Measurements from ENCODE around the gene WDR82. TPM values are rescaled to one million over a fixed set of nuclear protein-coding genes. Genes with fewer than 3 reads are reported as not detected.
A peak's percentile ranks its signal among the peaks of the same experiment; 100 is the strongest.

Gene WDR82
- total RNA-seq, 1 experiment from 2014 or later: 44.5 TPM

GRCh38 chr3:52218454-52218853, 60.0 kb downstream of the WDR82 start:
- TF ChIP-seq CTCF (conservative IDR thresholded peaks at IDR 0.05) (no peak), EZH2 (IDR thresholded peaks at IDR 0.05; ENCODE audit: low read depth) (no peak)
- no peaks in the 10 kb centered on the region for H3K27me3 ChIP-seq (ENCODE audit: insufficient read depth, low read depth)
- intact Hi-C loops (cut with micrococcal nuclease; ENCODE audit: unreplicated experiment): loop anchor here (5.0 kb wide), 3 partner anchors 69 to 234 kb away; partner anchors contain the start of genes GLYCTK and TNNC1
- CTCF ChIA-PET: interaction anchor here (0.9 to 1.5 kb wide), 4 partner anchors 63 to 222 kb away, joined by 3 to 16 read pairs (median 4); no protein-coding TSS in a partner anchor
- no peak overlapping the region for H2AFZ ChIP-seq
- peaks cover 43% of the 10 kb centered on the region for H3F3A ChIP-seq (ENCODE audit: insufficient read depth, low read depth)
- peaks cover 66% of the 10 kb centered on the region for H3K4me1 ChIP-seq (replicated peaks; ENCODE audit: insufficient read depth)
- no peaks in the 10 kb centered on the region for H4K20me1 ChIP-seq (ENCODE audit: insufficient read depth)
- POLR2A ChIA-PET (ENCODE audit: unreplicated experiment): interaction anchor here (0.6 to 0.7 kb wide), 3 partner anchors 180 to 480 kb away, joined by 3 to 9 read pairs (median 3); partner anchors contain the start of gene RRP9
- peak overlapping the region; percentile 69 for H3K4me2 ChIP-seq
- H3K4me3 ChIP-seq: peak overlapping the region; percentile 43
- H3K36me3 ChIP-seq (ENCODE audit: low read depth): peaks cover 10% of the 10 kb centered on the region; the same call in 1 of the 2 replicates
- H3K9me3 ChIP-seq (ENCODE audit: insufficient read depth, low read depth): no peaks in the 10 kb centered on the region
- H3K79me2 ChIP-seq (ENCODE audit: low read depth): no peaks in the 10 kb centered on the region; the same call in 1 of the 2 replicates
- no peaks in the 10 kb centered on the region for H3K9me2 ChIP-seq (ENCODE audit: insufficient read depth)
- BruUV-seq (replicated peaks): no TSS peak
- H3K27ac ChIP-seq: peak overlapping the region; percentile 97
- no peak for DNase-seq

GRCh38 chr3:52218026-52218425, 60.4 kb downstream of the WDR82 start:
- H3F3A ChIP-seq (ENCODE audit: insufficient read depth, low read depth): peaks cover 43% of the 10 kb centered on the region
- no peaks in the 10 kb centered on the region for H3K9me3 ChIP-seq (ENCODE audit: insufficient read depth, low read depth)
- no peaks in the 10 kb centered on the region; the same call in 1 of the 2 replicates for H3K79me2 ChIP-seq (ENCODE audit: low read depth)
- H3K4me3 ChIP-seq: peak overlapping the region; percentile 43
- POLR2A ChIA-PET (ENCODE audit: unreplicated experiment): interaction anchor here (0.6 kb wide), 2 partner anchors 181 to 479 kb away, joined by 3 to 9 read pairs; no protein-coding TSS in a partner anchor
- peak overlapping the region; percentile 97 for H3K27ac ChIP-seq
- no peak overlapping the region for H2AFZ ChIP-seq
- H3K9me2 ChIP-seq (ENCODE audit: insufficient read depth): no peaks in the 10 kb centered on the region
- TSS peak; percentile 58 for BruUV-seq (replicated peaks)
- H3K36me3 ChIP-seq (ENCODE audit: low read depth): peaks cover 11% of the 10 kb centered on the region; the same call in 1 of the 2 replicates
- CTCF ChIA-PET: interaction anchor here (1.5 kb wide), 1 partner anchor 121 kb away, joined by 4 read pairs; no protein-coding TSS in a partner anchor
- H3K4me1 ChIP-seq (replicated peaks; ENCODE audit: insufficient read depth): peaks cover 66% of the 10 kb centered on the region
- H3K4me2 ChIP-seq: peak overlapping the region; percentile 69
- intact Hi-C loops (cut with micrococcal nuclease; ENCODE audit: unreplicated experiment): loop anchor here (5.0 kb wide), 3 partner anchors 69 to 234 kb away; partner anchors contain the start of genes GLYCTK and TNNC1
- no peaks in the 10 kb centered on the region for H3K27me3 ChIP-seq (ENCODE audit: insufficient read depth, low read depth)
- no peak for DNase-seq
- TF ChIP-seq EZH2 (IDR thresholded peaks at IDR 0.05; ENCODE audit: low read depth) (no peak), CTCF (conservative IDR thresholded peaks at IDR 0.05) (no peak)
- H4K20me1 ChIP-seq (ENCODE audit: insufficient read depth): no peaks in the 10 kb centered on the region

- no peaks in the 10 kb centered on the region for H3K9me3 ChIP-seq (ENCODE audit: insufficient read depth, low read depth)
- no peaks in the 10 kb centered on the region for H3K9me2 ChIP-seq (ENCODE audit: insufficient read depth)
- H3K27me3 ChIP-seq (ENCODE audit: insufficient read depth, low read depth): no peaks in the 10 kb centered on the region
- no peaks in the 10 kb centered on the region; the same call in 1 of the 2 replicates for H3K79me2 ChIP-seq (ENCODE audit: low read depth)
- H3K36me3 ChIP-seq (ENCODE audit: low read depth): peaks cover 11% of the 10 kb centered on the region; the same call in 1 of the 2 replicates
- peaks cover 66% of the 10 kb centered on the region for H3K4me1 ChIP-seq (replicated peaks; ENCODE audit: insufficient read depth)
- peak overlapping the region; percentile 43; the same call in 1 of the 2 replicates for H3K4me3 ChIP-seq
- ChIA-PET POLR2A (ENCODE audit: unreplicated experiment) (interaction anchor here (0.6 to 1.1 kb wide), 4 partner anchors 13 to 63 kb away, joined by 3 to 10 read pairs (median 6); partner anchors contain the start of gene POC1A), CTCF (interaction anchor here (0.6 to 1.2 kb wide), 2 partner anchors 20 to 22 kb away, joined by 3 to 7 read pairs; no protein-coding TSS in a partner anchor)
- peak overlapping the region; percentile 69 for H3K4me2 ChIP-seq
- peak overlapping the region; percentile 97 for H3K27ac ChIP-seq
- intact Hi-C loops (cut with micrococcal nuclease; ENCODE audit: unreplicated experiment): loop anchor here (1.0 to 5.0 kb wide), 7 partner anchors 20 to 235 kb away; partner anchors contain the start of genes GLYCTK, POC1A and TNNC1
- no peak for TF ChIP-seq EZH2 (IDR thresholded peaks at IDR 0.05; ENCODE audit: low read depth)
- TF ChIP-seq CTCF (conservative IDR thresholded peaks at IDR 0.05): no peak
- peaks cover 43% of the 10 kb centered on the region for H3F3A ChIP-seq (ENCODE audit: insufficient read depth, low read depth)
- 0 out of 2 replicates have a peak overlapping the region, but pooled peaks have one; percentile 11 for H2AFZ ChIP-seq
- BruUV-seq (replicated peaks): no TSS peak
- DNase-seq: no peak
- H4K20me1 ChIP-seq (ENCODE audit: insufficient read depth): no peaks in the 10 kb centered on the region
Measured at GRCh38 chr3:52217409-52217805, 61.0 kb downstream of the WDR82 start.
